Measurements from ENCODE around the gene RPS26. TPM values are rescaled to one million over a fixed set of nuclear protein-coding genes. Genes with fewer than 3 reads are reported as not detected.
A peak's percentile ranks its signal among the peaks of the same experiment; 100 is the strongest.

The RPS26 gene
- total and polyA plus RNA-seq, 2 donors: 386 to 2,654 TPM

DNA sequence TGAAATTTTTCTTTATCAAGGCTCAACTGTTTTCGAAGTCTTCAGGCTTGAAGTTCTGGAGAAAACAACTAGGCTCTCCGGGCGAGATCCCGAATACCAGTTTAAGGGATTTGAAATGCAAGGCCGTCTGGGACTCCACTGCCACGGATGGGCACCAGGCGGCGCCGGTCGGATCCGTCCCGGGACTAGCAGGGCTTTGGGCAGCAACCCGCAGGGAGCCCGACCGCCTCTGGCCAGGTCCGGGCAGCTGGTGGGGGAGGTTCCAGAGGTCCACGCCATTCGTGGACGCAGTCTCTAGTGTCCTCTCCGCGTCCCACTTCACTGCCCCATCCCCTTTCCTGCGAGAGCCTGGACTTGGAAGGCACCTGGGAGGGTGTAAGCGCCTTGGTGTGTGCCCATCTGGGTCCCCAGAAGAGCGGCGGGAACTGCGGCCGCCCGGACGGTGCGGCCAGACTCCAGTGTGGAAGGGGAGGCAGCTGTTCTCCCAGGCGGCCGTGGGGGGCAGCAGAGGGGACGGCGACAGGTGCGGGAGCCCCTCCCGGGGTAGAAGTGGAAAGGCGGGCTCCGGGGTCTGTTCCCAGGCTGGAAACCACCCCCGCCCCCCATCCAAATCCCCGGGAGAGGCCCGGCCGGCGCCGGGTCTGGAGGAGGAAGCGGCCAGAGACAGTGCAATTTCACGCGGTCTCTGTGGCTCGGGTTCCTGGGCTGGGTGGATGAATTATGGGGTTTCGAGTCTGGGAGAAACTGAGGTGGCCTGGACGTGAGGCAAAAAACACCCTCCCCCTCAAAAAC lies 37.4 kb downstream of the RPS26 start:
- Histone ChIP-seq H3K36me3 (ENCODE audit: control insufficient read depth in 2 of 2, insufficient read depth in 2 of 2, low read length in 1 of 2) (no peaks in the 10 kb centered on the region), H3K27me3 (ENCODE audit: control insufficient read depth in 2 of 2, insufficient read depth in 1 of 2, low read length in 1 of 2) (peaks cover 25 to 69% of the 10 kb centered on the region in 2 donors), H3K4me3 (ENCODE audit: low read length in 2 of 2) (peak overlapping the region; percentile 39 to 53), H3K4me1 (ENCODE audit: control insufficient read depth in 2 of 2, insufficient read depth in 2 of 2, low read length in 2 of 2) (peaks cover 16 to 22% of the 10 kb centered on the region in 2 donors), H3K9me3 (ENCODE audit: control insufficient read depth in 2 of 2, insufficient read depth in 1 of 2, low read length in 1 of 2) (peaks cover 0 to 12% of the 10 kb centered on the region in 2 donors), H3K27ac (ENCODE audit: low read depth in 1 of 2, low read length in 1 of 2) (no peak overlapping the region)
- peak in 2 of 9 donors; percentile 28 to 34 for DNase-seq (ENCODE audit: low read depth in 6 of 9, low spot score in 9 of 9)
- 7% methylated on average over 50 of the region's 50 CpGs for WGBS

DNA sequence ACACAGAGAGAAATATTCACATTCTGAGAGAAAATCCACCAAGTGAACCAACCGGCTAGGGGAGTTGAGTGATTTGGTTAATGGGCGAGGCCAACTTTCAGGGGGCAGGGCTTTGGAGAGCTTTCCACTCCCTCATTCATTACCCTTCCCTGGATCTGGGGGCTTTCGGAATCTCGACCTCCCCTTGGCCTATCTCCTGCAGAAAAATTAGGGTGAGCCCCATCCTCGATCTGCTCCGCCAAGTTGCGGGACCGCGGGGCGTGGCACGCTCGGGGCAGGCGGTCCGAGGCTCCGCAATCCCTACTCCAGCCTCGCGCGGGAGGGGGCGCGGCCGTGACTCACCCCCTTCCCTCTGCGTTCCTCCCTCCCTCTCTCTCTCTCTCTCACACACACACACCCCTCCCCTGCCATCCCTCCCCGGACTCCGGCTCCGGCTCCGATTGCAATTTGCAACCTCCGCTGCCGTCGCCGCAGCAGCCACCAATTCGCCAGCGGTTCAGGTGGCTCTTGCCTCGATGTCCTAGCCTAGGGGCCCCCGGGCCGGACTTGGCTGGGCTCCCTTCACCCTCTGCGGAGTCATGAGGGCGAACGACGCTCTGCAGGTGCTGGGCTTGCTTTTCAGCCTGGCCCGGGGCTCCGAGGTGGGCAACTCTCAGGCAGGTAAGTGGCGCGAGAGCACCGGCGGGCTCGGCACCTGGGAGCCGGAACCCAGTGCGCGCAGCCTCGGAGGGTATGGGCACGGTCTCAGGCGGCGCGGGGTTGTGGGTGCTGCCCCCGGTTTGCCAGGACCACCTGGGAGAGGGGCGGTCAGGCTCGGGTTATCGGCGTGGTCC lies 38.2 kb downstream of the RPS26 start, which contains the start of gene ERBB3:
Gene ERBB3 (plus strand): TSS at position 443 of the 833 bp plus-strand sequence. CDS start 136 bp downstream, at position 579.
- DNase-seq (ENCODE audit: low read depth in 6 of 9, low spot score in 9 of 9): peak in 2 of 9 donors; percentile 21 to 40
- WGBS: 2% methylated on average over 59 of the region's 59 CpGs
- Histone ChIP-seq H3K36me3 (ENCODE audit: control insufficient read depth in 2 of 2, insufficient read depth in 2 of 2, low read length in 1 of 2) (no peaks in the 10 kb centered on the region), H3K9me3 (ENCODE audit: control insufficient read depth in 2 of 2, insufficient read depth in 1 of 2, low read length in 1 of 2) (peaks cover 0 to 12% of the 10 kb centered on the region in 2 donors), H3K27ac (ENCODE audit: low read depth in 1 of 2, low read length in 1 of 2) (no peak within 1 kb of the TSS), H3K4me3 (ENCODE audit: low read length in 2 of 2) (peak within 1 kb of the TSS; percentile 39 to 53), H3K27me3 (ENCODE audit: control insufficient read depth in 2 of 2, insufficient read depth in 1 of 2, low read length in 1 of 2) (peaks cover 25 to 74% of the 10 kb centered on the region in 2 donors), H3K4me1 (ENCODE audit: control insufficient read depth in 2 of 2, insufficient read depth in 2 of 2, low read length in 2 of 2) (peaks cover 16 to 22% of the 10 kb centered on the region in 2 donors)

DNA sequence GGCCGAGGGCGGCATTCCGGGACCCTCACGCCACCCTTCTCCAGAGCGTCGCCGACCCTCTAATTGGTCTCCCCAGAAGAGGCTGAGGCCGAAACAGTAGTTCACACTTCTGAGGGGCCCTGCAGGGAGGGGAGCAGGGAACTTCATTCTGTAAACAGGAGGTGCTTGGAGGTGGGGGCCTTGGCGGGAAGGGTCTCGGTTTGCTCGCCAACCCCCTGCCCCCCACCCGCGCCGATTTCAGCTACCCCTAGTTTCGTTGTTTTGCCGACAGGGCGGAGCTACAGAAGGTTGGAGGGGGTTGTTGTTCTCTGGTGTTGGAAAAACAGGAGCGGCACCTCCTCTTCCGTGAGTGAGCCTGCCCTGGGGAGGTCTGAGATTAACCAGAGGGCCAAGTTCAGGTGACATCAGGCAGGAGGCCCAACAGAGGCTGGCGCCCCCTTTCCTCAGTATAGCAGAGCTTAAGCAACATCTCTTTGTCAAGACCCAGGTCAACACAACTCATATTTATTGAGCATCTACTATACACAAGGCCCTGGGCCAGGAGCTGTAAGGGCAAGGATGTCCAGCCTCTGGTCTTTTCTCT lies 38.9 kb downstream of the RPS26 start:
- H3K27ac ChIP-seq (ENCODE audit: low read depth in 1 of 2, low read length in 1 of 2): no peak overlapping the region
- peaks cover 16 to 22% of the 10 kb centered on the region in 2 donors for H3K4me1 ChIP-seq (ENCODE audit: control insufficient read depth in 2 of 2, insufficient read depth in 2 of 2, low read length in 2 of 2)
- no peaks in the 10 kb centered on the region for H3K36me3 ChIP-seq (ENCODE audit: control insufficient read depth in 2 of 2, insufficient read depth in 2 of 2, low read length in 1 of 2)
- no peak for DNase-seq (ENCODE audit: low read depth in 6 of 9, low spot score in 9 of 9)
- H3K9me3 ChIP-seq (ENCODE audit: control insufficient read depth in 2 of 2, insufficient read depth in 1 of 2, low read length in 1 of 2): peaks cover 0 to 12% of the 10 kb centered on the region in 2 donors
- peak overlapping the region; percentile 39 to 53 for H3K4me3 ChIP-seq (ENCODE audit: low read length in 2 of 2)
- WGBS: 34% methylated on average over 20 of the region's 20 CpGs
- peaks cover 25 to 76% of the 10 kb centered on the region in 2 donors for H3K27me3 ChIP-seq (ENCODE audit: control insufficient read depth in 2 of 2, insufficient read depth in 1 of 2, low read length in 1 of 2)

DNA sequence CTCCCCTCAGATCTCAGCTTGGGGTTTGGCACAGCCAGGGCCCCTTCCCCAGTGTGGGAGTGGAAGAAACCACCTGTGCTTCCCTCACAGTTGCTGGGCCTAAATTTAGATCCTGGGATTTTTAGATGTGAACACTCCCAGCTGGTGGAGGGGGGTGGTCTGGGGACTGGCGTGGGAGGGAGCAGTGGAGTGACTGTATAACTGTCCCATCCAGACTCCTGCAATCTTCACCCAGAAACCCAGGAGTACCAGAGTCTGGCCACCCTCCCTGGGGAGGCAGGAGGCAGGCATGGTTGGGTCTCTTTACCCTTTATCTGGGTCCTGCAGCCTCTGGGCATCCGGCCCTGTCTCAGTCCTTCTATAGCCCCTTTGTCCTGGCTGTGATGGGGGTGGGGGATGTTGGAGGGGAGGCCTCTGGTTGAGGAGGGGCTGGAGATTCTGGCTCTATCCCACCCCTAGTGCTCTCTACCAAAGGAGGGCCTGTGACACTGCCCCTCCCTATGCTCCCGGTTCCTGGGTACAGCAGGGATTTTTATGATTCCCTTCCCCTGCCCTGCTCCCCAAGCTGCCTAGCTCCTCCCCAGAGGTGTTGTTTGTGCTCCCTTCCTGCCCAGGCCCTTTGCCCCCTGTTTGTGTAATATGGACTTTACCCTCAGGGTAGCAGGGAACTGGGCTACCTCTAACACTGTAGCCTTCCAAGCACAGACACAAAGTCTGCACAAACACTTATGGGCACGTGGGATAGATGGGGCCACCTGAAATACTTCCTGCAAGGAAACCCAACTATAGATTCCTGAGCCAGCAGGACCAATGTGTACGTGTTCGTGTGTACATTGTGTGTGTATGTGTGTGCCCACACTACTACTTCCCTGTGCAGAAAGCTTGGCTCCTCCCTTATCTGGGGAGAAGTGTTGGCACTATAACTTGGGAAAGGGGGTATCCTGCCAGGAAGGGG lies 40.0 kb downstream of the RPS26 start:
- Histone ChIP-seq H3K27ac (ENCODE audit: low read depth in 1 of 2, low read length in 1 of 2) (no peak overlapping the region), H3K4me3 (ENCODE audit: low read length in 2 of 2) (no peak overlapping the region), H3K36me3 (ENCODE audit: control insufficient read depth in 2 of 2, insufficient read depth in 2 of 2, low read length in 1 of 2) (no peaks in the 10 kb centered on the region), H3K9me3 (ENCODE audit: control insufficient read depth in 2 of 2, insufficient read depth in 1 of 2, low read length in 1 of 2) (peaks cover 0 to 12% of the 10 kb centered on the region in 2 donors), H3K27me3 (ENCODE audit: control insufficient read depth in 2 of 2, insufficient read depth in 1 of 2, low read length in 1 of 2) (peaks cover 25 to 76% of the 10 kb centered on the region in 2 donors), H3K4me1 (ENCODE audit: control insufficient read depth in 2 of 2, insufficient read depth in 2 of 2, low read length in 2 of 2) (peaks cover 16 to 22% of the 10 kb centered on the region in 2 donors)
- DNase-seq (ENCODE audit: low read depth in 6 of 9, low spot score in 9 of 9): no peak
- WGBS: 79% methylated on average over 6 of the region's 6 CpGs

- H3K4me1 ChIP-seq (ENCODE audit: control insufficient read depth in 2 of 2, insufficient read depth in 2 of 2, low read length in 2 of 2): peaks cover 16 to 22% of the 10 kb centered on the region in 2 donors
- WGBS: 92% methylated on average over 2 of the region's 2 CpGs
- H3K27ac ChIP-seq (ENCODE audit: low read depth in 1 of 2, low read length in 1 of 2): no peak overlapping the region
- peaks cover 0 to 12% of the 10 kb centered on the region in 2 donors for H3K9me3 ChIP-seq (ENCODE audit: control insufficient read depth in 2 of 2, insufficient read depth in 1 of 2, low read length in 1 of 2)
- DNase-seq (ENCODE audit: low read depth in 6 of 9, low spot score in 9 of 9): no peak
- peaks cover 25 to 75% of the 10 kb centered on the region in 2 donors for H3K27me3 ChIP-seq (ENCODE audit: control insufficient read depth in 2 of 2, insufficient read depth in 1 of 2, low read length in 1 of 2)
- no peak overlapping the region for H3K4me3 ChIP-seq (ENCODE audit: low read length in 2 of 2)
- no peaks in the 10 kb centered on the region for H3K36me3 ChIP-seq (ENCODE audit: control insufficient read depth in 2 of 2, insufficient read depth in 2 of 2, low read length in 1 of 2)
Measured at GRCh38 chr12:56082382-56082781, 40.7 kb downstream of the RPS26 start.

DNA sequence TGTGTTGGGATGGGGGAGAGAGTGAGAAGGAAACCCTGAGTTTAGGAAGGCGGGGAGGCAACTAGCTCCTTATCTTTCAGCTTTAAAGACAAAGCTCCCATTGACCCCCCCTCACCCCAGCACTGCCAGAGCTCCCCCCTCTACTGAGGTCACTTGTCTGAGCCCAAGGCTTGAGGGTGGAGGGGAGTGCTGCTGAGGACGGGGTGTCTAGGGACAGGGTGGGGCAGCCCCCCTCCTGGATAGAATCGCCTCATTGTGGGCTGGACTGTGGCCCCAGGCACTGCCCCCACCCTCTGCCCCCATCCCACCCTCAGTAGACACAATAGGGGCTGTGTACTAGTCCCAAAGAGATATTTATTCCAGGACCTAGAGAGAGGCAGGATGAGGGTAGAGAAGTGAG lies 41.2 kb downstream of the RPS26 start:
- WGBS: 93% methylated on average over 3 of the region's 3 CpGs
- Histone ChIP-seq H3K27ac (ENCODE audit: low read depth in 1 of 2, low read length in 1 of 2) (no peak overlapping the region), H3K4me1 (ENCODE audit: control insufficient read depth in 2 of 2, insufficient read depth in 2 of 2, low read length in 2 of 2) (peaks cover 16 to 22% of the 10 kb centered on the region in 2 donors), H3K36me3 (ENCODE audit: control insufficient read depth in 2 of 2, insufficient read depth in 2 of 2, low read length in 1 of 2) (no peaks in the 10 kb centered on the region), H3K27me3 (ENCODE audit: control insufficient read depth in 2 of 2, insufficient read depth in 1 of 2, low read length in 1 of 2) (peaks cover 25 to 69% of the 10 kb centered on the region in 2 donors), H3K4me3 (ENCODE audit: low read length in 2 of 2) (no peak overlapping the region), H3K9me3 (ENCODE audit: control insufficient read depth in 2 of 2, insufficient read depth in 1 of 2, low read length in 1 of 2) (peaks cover 0 to 12% of the 10 kb centered on the region in 2 donors)
- no peak for DNase-seq (ENCODE audit: low read depth in 6 of 9, low spot score in 9 of 9)

GRCh38 chr12:56084958-56085543 lies 43.3 kb downstream of the RPS26 start:
- H3K4me1 ChIP-seq (ENCODE audit: control insufficient read depth in 2 of 2, insufficient read depth in 2 of 2, low read length in 2 of 2): peaks cover 6 to 8% of the 10 kb centered on the region in 2 donors
- no peaks in the 10 kb centered on the region for H3K36me3 ChIP-seq (ENCODE audit: control insufficient read depth in 2 of 2, insufficient read depth in 2 of 2, low read length in 1 of 2)
- DNase-seq (ENCODE audit: low read depth in 6 of 9, low spot score in 9 of 9): peak in 1 of 9 donors; percentile 26
- H3K27me3 ChIP-seq (ENCODE audit: control insufficient read depth in 2 of 2, insufficient read depth in 1 of 2, low read length in 1 of 2): peaks cover 14 to 48% of the 10 kb centered on the region in 2 donors
- WGBS: 91% methylated on average over 15 of the region's 15 CpGs
- H3K4me3 ChIP-seq (ENCODE audit: low read length in 2 of 2): no peak overlapping the region
- peaks cover 0 to 8% of the 10 kb centered on the region in 2 donors for H3K9me3 ChIP-seq (ENCODE audit: control insufficient read depth in 2 of 2, insufficient read depth in 1 of 2, low read length in 1 of 2)
- no peak overlapping the region for H3K27ac ChIP-seq (ENCODE audit: low read depth in 1 of 2, low read length in 1 of 2)

GRCh38 chr12:56086096-56086495 lies 44.4 kb downstream of the RPS26 start:
- Histone ChIP-seq H3K36me3 (ENCODE audit: control insufficient read depth in 2 of 2, insufficient read depth in 2 of 2, low read length in 1 of 2) (no peaks in the 10 kb centered on the region), H3K4me1 (ENCODE audit: control insufficient read depth in 2 of 2, insufficient read depth in 2 of 2, low read length in 2 of 2) (no peaks in the 10 kb centered on the region), H3K27me3 (ENCODE audit: control insufficient read depth in 2 of 2, insufficient read depth in 1 of 2, low read length in 1 of 2) (peaks cover 3 to 38% of the 10 kb centered on the region in 2 donors), H3K4me3 (ENCODE audit: low read length in 2 of 2) (no peak overlapping the region), H3K9me3 (ENCODE audit: control insufficient read depth in 2 of 2, insufficient read depth in 1 of 2, low read length in 1 of 2) (no peaks in the 10 kb centered on the region), H3K27ac (ENCODE audit: low read depth in 1 of 2, low read length in 1 of 2) (no peak overlapping the region)
- 89% methylated on average over 3 of the region's 3 CpGs for WGBS
- no peak for DNase-seq (ENCODE audit: low read depth in 6 of 9, low spot score in 9 of 9)
